Activated T-helper 2 cell treated with anti-CD3 and anti-CD28 coated beads, Interferon-gamma antibody, Interleukin-2, Interleukin-4, amounts not matched to agents 10 μg/mL and 5 μg/mL and 100 μg/mL, durations not matched to agents 14 hours and 24 hours and 36 hours (primary cell): Measurements from ENCODE around the gene P4HA3. TPM values are rescaled to one million over a fixed set of nuclear protein-coding genes. Genes with fewer than 3 reads are reported as not detected.

Experiments
- DNase-seq: peaks from one replicate; pipeline ENCODE4 v3.0.0; 2021; ENCODE audit warnings: low spot score
- H3K27ac Mint-ChIP-seq: one replicate; pipeline ENCODE4 v1.8.0; 2021; ENCODE audit warnings: mixed read lengths
- H3K27me3 Mint-ChIP-seq: one replicate; pipeline ENCODE4 v1.8.0; 2021; ENCODE audit warnings: low read depth, mixed read lengths
- H3K36me3 Mint-ChIP-seq: one replicate; pipeline ENCODE4 v1.8.0; 2021; ENCODE audit warnings: low read depth, mixed read lengths
- H3K4me1 Mint-ChIP-seq: one replicate; pipeline ENCODE4 v1.8.0; 2021; ENCODE audit warnings: low read depth, mixed read lengths
- H3K4me3 Mint-ChIP-seq: one replicate; pipeline ENCODE4 v1.8.0; 2021; ENCODE audit warnings: low read depth, mild to moderate bottlenecking, moderate library complexity, mixed read lengths
- H3K9me3 Mint-ChIP-seq: one replicate; pipeline ENCODE4 v1.8.0; 2021; ENCODE audit warnings: mixed read lengths
- intact Hi-C: fragments of 100-400 bp; cut with micrococcal nuclease; formaldehyde crosslinking; loops from one replicate; pipeline ENCODE4 v1.15.1; 2023
- total RNA-seq: library from RNA; stranded (reverse); gene quantifications from 2 replicates; pipeline ENCODE4 v1.2.3, GENCODE V29; 2022

Gene P4HA3
- total RNA-seq, 1 donor from 2014 or later = not detected

- Mint-ChIP-seq H3K4me3 (no peak overlapping the region), H3K36me3 (no peaks in the 10 kb centered on the region), H3K27me3 (peaks cover 46% of the 10 kb centered on the region), H3K27ac (no peak overlapping the region), H3K4me1 (peaks cover 2% of the 10 kb centered on the region), H3K9me3 (no peaks in the 10 kb centered on the region)
- DNase-seq = no peak
- intact Hi-C loops = no loop called here
Measured at GRCh38 chr11:74306435-74307175, 4.8 kb downstream of the P4HA3 start.

DNA sequence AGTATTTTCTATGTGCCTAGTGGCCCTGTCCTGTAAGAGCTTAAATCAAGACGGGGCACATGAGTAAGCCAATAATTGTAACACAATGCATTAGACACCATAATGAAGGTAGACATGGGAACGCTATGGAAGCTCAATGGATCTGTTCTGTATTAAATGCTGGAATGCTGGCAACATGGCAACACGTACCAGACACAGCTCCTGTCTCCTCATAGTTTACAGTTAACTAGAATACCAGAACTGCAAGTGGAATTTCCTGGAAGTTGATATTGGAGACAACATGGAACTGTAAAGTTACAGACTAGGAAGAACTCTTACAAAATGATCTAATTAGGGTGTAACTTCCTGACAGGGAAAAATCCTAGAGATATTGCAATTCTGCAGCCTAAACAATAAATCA lies 12.4 kb downstream of the P4HA3 start:
- H3K36me3 Mint-ChIP-seq = no peaks in the 10 kb centered on the region
- peaks cover 4% of the 10 kb centered on the region for H3K4me1 Mint-ChIP-seq
- peaks cover 4% of the 10 kb centered on the region for H3K27me3 Mint-ChIP-seq
- no peak overlapping the region for H3K27ac Mint-ChIP-seq
- intact Hi-C loops = no loop called here
- no peak overlapping the region for H3K4me3 Mint-ChIP-seq
- no peak for DNase-seq
- H3K9me3 Mint-ChIP-seq = no peaks in the 10 kb centered on the region

DNA sequence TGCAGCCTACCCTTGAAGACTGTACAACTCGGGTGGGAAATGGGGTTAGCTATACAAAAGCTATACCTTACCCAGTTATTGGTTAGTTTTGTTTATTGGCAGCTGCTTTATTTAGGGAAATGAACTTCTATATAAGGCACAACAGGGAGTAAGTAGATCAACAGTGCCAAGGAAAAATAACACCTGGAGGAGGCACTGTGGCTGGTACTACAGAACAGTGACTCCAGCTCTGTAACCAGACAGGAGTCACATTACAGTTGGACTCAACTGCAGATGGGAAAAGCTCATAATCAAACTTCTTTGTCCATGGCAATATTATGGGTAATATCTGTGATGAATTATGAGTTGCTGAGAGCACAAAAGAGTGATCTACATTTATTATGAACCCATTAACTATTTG lies 14.0 kb downstream of the P4HA3 start:
- Mint-ChIP-seq H3K27ac (no peak overlapping the region), H3K9me3 (no peaks in the 10 kb centered on the region), H3K27me3 (peaks cover 14% of the 10 kb centered on the region), H3K4me1 (peaks cover 4% of the 10 kb centered on the region), H3K36me3 (no peaks in the 10 kb centered on the region), H3K4me3 (no peak overlapping the region)
- no peak for DNase-seq
- intact Hi-C loops = no loop called here

GRCh38 chr11:74288911-74289310 lies 22.5 kb downstream of the P4HA3 start:
- H3K4me3 Mint-ChIP-seq = no peak overlapping the region
- H3K9me3 Mint-ChIP-seq = no peaks in the 10 kb centered on the region
- intact Hi-C loops = no loop called here
- peaks cover 13% of the 10 kb centered on the region for H3K27me3 Mint-ChIP-seq
- peaks cover 7% of the 10 kb centered on the region for H3K4me1 Mint-ChIP-seq
- no peak for DNase-seq
- H3K36me3 Mint-ChIP-seq = no peaks in the 10 kb centered on the region
- no peak overlapping the region for H3K27ac Mint-ChIP-seq

GRCh38 chr11:74288161-74288560 lies 23.3 kb downstream of the P4HA3 start:
- intact Hi-C loops = no loop called here
- Mint-ChIP-seq H3K27me3 (peaks cover 10% of the 10 kb centered on the region), H3K36me3 (no peaks in the 10 kb centered on the region), H3K4me3 (no peak overlapping the region), H3K9me3 (no peaks in the 10 kb centered on the region), H3K27ac (no peak overlapping the region), H3K4me1 (peaks cover 7% of the 10 kb centered on the region)
- DNase-seq = no peak

GRCh38 chr11:74284466-74284865 lies 27.0 kb downstream of the P4HA3 start:
- intact Hi-C loops = no loop called here
- no peak for DNase-seq
- Mint-ChIP-seq H3K36me3 (no peaks in the 10 kb centered on the region), H3K9me3 (no peaks in the 10 kb centered on the region), H3K4me1 (peaks cover 7% of the 10 kb centered on the region), H3K27ac (no peak overlapping the region), H3K4me3 (no peak overlapping the region), H3K27me3 (no peaks in the 10 kb centered on the region)

GRCh38 chr11:74283580-74284180 lies 27.8 kb downstream of the P4HA3 start:
- no peaks in the 10 kb centered on the region for H3K27me3 Mint-ChIP-seq
- no peak overlapping the region for H3K4me3 Mint-ChIP-seq
- no peaks in the 10 kb centered on the region for H3K9me3 Mint-ChIP-seq
- intact Hi-C loops = no loop called here
- H3K27ac Mint-ChIP-seq = no peak overlapping the region
- no peak for DNase-seq
- peaks cover 7% of the 10 kb centered on the region for H3K4me1 Mint-ChIP-seq
- no peaks in the 10 kb centered on the region for H3K36me3 Mint-ChIP-seq

GRCh38 chr11:74282914-74283371 lies 28.5 kb downstream of the P4HA3 start:
- H3K27ac Mint-ChIP-seq = no peak overlapping the region
- H3K4me3 Mint-ChIP-seq = no peak overlapping the region
- intact Hi-C loops = no loop called here
- H3K27me3 Mint-ChIP-seq = peaks cover 4% of the 10 kb centered on the region
- no peaks in the 10 kb centered on the region for H3K36me3 Mint-ChIP-seq
- peaks cover 1% of the 10 kb centered on the region for H3K4me1 Mint-ChIP-seq
- no peak for DNase-seq
- no peaks in the 10 kb centered on the region for H3K9me3 Mint-ChIP-seq

GRCh38 chr11:74282421-74282820 lies 29.0 kb downstream of the P4HA3 start:
- intact Hi-C loops = no loop called here
- Mint-ChIP-seq H3K36me3 (no peaks in the 10 kb centered on the region), H3K9me3 (no peaks in the 10 kb centered on the region), H3K4me1 (no peaks in the 10 kb centered on the region), H3K27me3 (peaks cover 8% of the 10 kb centered on the region), H3K27ac (no peak overlapping the region), H3K4me3 (no peak overlapping the region)
- no peak for DNase-seq

GRCh38 chr11:74280494-74280893 lies 30.9 kb downstream of the P4HA3 start:
- no peak overlapping the region for H3K4me3 Mint-ChIP-seq
- no peak overlapping the region for H3K27ac Mint-ChIP-seq
- H3K4me1 Mint-ChIP-seq = no peaks in the 10 kb centered on the region
- intact Hi-C loops = no loop called here
- peaks cover 17% of the 10 kb centered on the region for H3K27me3 Mint-ChIP-seq
- no peaks in the 10 kb centered on the region for H3K36me3 Mint-ChIP-seq
- no peaks in the 10 kb centered on the region for H3K9me3 Mint-ChIP-seq
- DNase-seq = no peak

DNA sequence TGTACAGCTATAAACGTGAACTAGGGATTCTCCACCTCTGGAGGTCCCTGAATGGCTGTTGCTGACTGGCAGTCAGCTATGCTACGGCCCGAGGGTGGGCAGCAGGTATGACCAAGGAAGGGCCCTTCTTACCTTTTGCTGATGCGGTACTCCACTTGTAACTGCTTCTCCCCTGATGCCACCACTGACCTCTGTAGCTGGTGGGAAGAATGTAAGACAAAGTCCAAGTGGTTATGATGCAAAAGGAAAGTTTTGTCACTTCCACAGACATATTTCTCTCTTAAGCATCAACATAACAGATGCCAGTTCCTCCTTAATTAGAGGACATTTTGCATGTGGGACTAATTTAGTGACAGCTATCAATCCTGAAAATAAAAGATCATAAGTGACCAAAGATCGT lies 32.2 kb downstream of the P4HA3 start:
- Mint-ChIP-seq H3K9me3 (no peaks in the 10 kb centered on the region), H3K27me3 (peaks cover 18% of the 10 kb centered on the region), H3K4me3 (no peak overlapping the region), H3K27ac (no peak overlapping the region), H3K4me1 (no peaks in the 10 kb centered on the region), H3K36me3 (no peaks in the 10 kb centered on the region)
- no peak for DNase-seq
- intact Hi-C loops = no loop called here

DNA sequence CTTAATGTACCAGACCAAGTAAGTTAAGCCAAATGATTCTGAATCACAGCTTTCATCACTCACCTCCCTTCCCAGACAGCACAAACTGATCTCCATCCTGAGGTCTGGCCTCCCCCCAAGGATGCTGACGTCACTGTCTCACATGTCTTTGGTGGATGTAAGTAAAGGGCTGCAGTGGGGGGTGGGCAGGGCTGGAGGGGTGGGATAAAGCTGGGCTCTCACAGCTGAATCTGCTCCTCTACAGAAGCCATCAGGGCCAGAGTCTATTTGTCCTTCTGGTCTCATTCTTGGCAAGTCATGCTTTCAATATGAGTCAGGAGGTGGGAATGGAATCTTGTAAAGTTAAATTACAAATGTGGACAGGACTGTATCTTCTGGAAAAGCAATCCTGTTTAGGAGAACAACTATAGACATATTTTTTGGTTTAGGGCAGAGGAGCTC lies 32.7 kb downstream of the P4HA3 start:
- DNase-seq = no peak
- intact Hi-C loops = no loop called here
- H3K4me1 Mint-ChIP-seq = no peaks in the 10 kb centered on the region
- no peaks in the 10 kb centered on the region for H3K9me3 Mint-ChIP-seq
- no peak overlapping the region for H3K4me3 Mint-ChIP-seq
- H3K27ac Mint-ChIP-seq = no peak overlapping the region
- H3K36me3 Mint-ChIP-seq = no peaks in the 10 kb centered on the region
- H3K27me3 Mint-ChIP-seq = peaks cover 18% of the 10 kb centered on the region

DNA sequence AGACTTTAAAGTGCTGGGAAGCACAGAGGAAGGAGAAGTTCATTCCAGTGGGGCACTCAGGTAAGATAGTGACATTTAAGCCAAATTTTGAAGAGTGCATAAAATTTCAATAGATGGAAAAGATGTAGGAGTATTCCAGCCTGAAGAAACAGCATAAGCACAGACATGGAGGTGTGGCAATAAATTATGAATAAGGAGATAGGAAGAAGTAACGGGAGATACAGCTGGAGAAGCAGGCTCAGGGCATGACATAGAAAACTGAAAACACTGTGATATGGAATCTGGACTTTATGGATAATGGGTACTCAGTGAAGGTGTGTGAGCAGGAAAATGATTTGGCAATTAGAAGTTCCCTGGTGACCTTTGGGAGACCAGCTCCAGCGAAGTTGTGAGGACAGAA lies 33.3 kb downstream of the P4HA3 start:
- Mint-ChIP-seq H3K4me3 (no peak overlapping the region), H3K9me3 (no peaks in the 10 kb centered on the region), H3K27me3 (peaks cover 20% of the 10 kb centered on the region), H3K4me1 (no peaks in the 10 kb centered on the region), H3K36me3 (no peaks in the 10 kb centered on the region), H3K27ac (no peak overlapping the region)
- no peak for DNase-seq
- intact Hi-C loops = no loop called here
